ENCODE data around the gene BEND5.

- no peak for TF ChIP-seq POLR2A (IDR thresholded peaks at IDR 0.05)
- no peak for TF ChIP-seq CTCF (IDR thresholded peaks at IDR 0.05)
- no peak for TF ChIP-seq EP300 (IDR thresholded peaks at IDR 0.05)
Measured at GRCh38 chr1:48771561-48771960, 5.1 kb downstream of the BEND5 start.

Measured in ovary (tissue), 3 donors.